Measurements from ENCODE around the gene LCLAT1.
"Not testable (repeated sequence)": the region's sequence is repeated elsewhere in the genome, so short reads cannot be mapped to it uniquely, and the experiment has no call there.

LCLAT1 gene

GRCh38 chr2:30492185-30492584 lies 45.1 kb downstream of the LCLAT1 start:
- no peak for DNase-seq

- DNase-seq = no peak
Observed at GRCh38 chr2:30492619-30493018, 45.6 kb downstream of the LCLAT1 start.

GRCh38 chr2:30493440-30493839 lies 46.4 kb downstream of the LCLAT1 start:
- DNase-seq = no peak

- DNase-seq = not testable (repeated sequence)
Observed at GRCh38 chr2:30495896-30496295, 48.9 kb downstream of the LCLAT1 start.

- DNase-seq = no peak
Observed at GRCh38 chr2:30499681-30500080, 52.6 kb downstream of the LCLAT1 start.

GRCh38 chr2:30500699-30501098 lies 53.7 kb downstream of the LCLAT1 start:
- DNase-seq = no peak

- DNase-seq = no peak
Observed at GRCh38 chr2:30502310-30502709, 55.3 kb downstream of the LCLAT1 start.

- no peak for DNase-seq
Observed at GRCh38 chr2:30503007-30503694, 56.1 kb downstream of the LCLAT1 start.

GRCh38 chr2:30503695-30504052 lies 56.6 kb downstream of the LCLAT1 start:
- no peak for DNase-seq

GRCh38 chr2:30504731-30505130 lies 57.7 kb downstream of the LCLAT1 start:
- DNase-seq = no peak

GRCh38 chr2:30505500-30506180 lies 58.6 kb downstream of the LCLAT1 start:
- DNase-seq = no peak

GRCh38 chr2:30507460-30507859 lies 60.4 kb downstream of the LCLAT1 start:
- not testable (repeated sequence) for DNase-seq

GRCh38 chr2:30509716-30510115 lies 62.7 kb downstream of the LCLAT1 start:
- DNase-seq = no peak

- no peak for DNase-seq
Observed at GRCh38 chr2:30510409-30510808, 63.4 kb downstream of the LCLAT1 start.

- DNase-seq = no peak
Observed at GRCh38 chr2:30511122-30512083, 64.4 kb downstream of the LCLAT1 start.

GRCh38 chr2:30512243-30512886 lies 65.3 kb downstream of the LCLAT1 start:
- DNase-seq = no peak

GRCh38 chr2:30513649-30514048 lies 66.6 kb downstream of the LCLAT1 start:
- not testable (repeated sequence) for DNase-seq

- no peak for DNase-seq
Observed at GRCh38 chr2:30514134-30514847, 67.2 kb downstream of the LCLAT1 start.

- DNase-seq = no peak
Observed at GRCh38 chr2:30514848-30515435, 67.9 kb downstream of the LCLAT1 start.

- no peak for DNase-seq
Observed at GRCh38 chr2:30516166-30516565, 69.1 kb downstream of the LCLAT1 start.

- DNase-seq = no peak
Observed at GRCh38 chr2:30519796-30520195, 72.8 kb downstream of the LCLAT1 start.

GRCh38 chr2:30522421-30522820 lies 75.4 kb downstream of the LCLAT1 start:
- no peak for DNase-seq
